Cardiac septum (tissue), 1 donor: ENCODE results near the gene BBOX1. TPM values are rescaled to one million over a fixed set of nuclear protein-coding genes. Genes with fewer than 3 reads are reported as not detected.
"Not testable (repeated sequence)": the region's sequence is repeated elsewhere in the genome, so short reads cannot be mapped to it uniquely, and the experiment has no call there.

Experiments used
- DNase-seq: peaks from one replicate; pipeline ENCODE4 v3.0.0-alpha.2; 2020; ENCODE audit warnings: low spot score
- intact Hi-C: fragments of 100-400 bp; cut with DNase I; formaldehyde crosslinking; loops from one replicate; pipeline ENCODE4 v1.14.0; 2022
- total RNA-seq: library from RNA; stranded (reverse); fragmentation: NEBNext Ultra II Directional; extraction: Animal tissue kit (Norgen Biotek cat#: 25700); gene quantifications from one replicate; pipeline ENCODE4 v1.2.1, GENCODE V29; 2021
- donor health status: DM: no; HTN: no; CAD: no.

BBOX1 gene
- total RNA-seq, 1 donor from 2014 or later = not detected

GRCh38 chr11:27075655-27076054, 35.0 kb downstream of the BBOX1 start:
- intact Hi-C loops = no loop called here
- no peak for DNase-seq

GRCh38 chr11:27076121-27076589, 35.5 kb downstream of the BBOX1 start:
- intact Hi-C loops = no loop called here

GRCh38 chr11:27081056-27081455, 40.4 kb downstream of the BBOX1 start:
- DNase-seq = no peak
- intact Hi-C loops = no loop called here

More at GRCh38 chr11:27076121-27076589, 35.5 kb downstream of the BBOX1 start:
- DNase-seq = no peak

- DNase-seq = no peak
- intact Hi-C loops = no loop called here
Observed at GRCh38 chr11:27083241-27083640, 42.6 kb downstream of the BBOX1 start.

GRCh38 chr11:27083782-27084181, 43.2 kb downstream of the BBOX1 start:
- intact Hi-C loops = no loop called here
- DNase-seq = no peak

- intact Hi-C loops = no loop called here
Observed at GRCh38 chr11:27084518-27084917, 43.9 kb downstream of the BBOX1 start.

GRCh38 chr11:27085111-27085510, 44.5 kb downstream of the BBOX1 start:
- DNase-seq = no peak
- intact Hi-C loops = no loop called here

More at GRCh38 chr11:27084518-27084917, 43.9 kb downstream of the BBOX1 start:
- no peak for DNase-seq

GRCh38 chr11:27085605-27086004, 45.0 kb downstream of the BBOX1 start:
- intact Hi-C loops = no loop called here
- DNase-seq = no peak

GRCh38 chr11:27087432-27087831, 46.8 kb downstream of the BBOX1 start:
- DNase-seq = no peak
- intact Hi-C loops = no loop called here

GRCh38 chr11:27088353-27088752, 47.7 kb downstream of the BBOX1 start:
- DNase-seq = no peak
- intact Hi-C loops = no loop called here

GRCh38 chr11:27089746-27090145, 49.1 kb downstream of the BBOX1 start:
- intact Hi-C loops = no loop called here
- DNase-seq = no peak

GRCh38 chr11:27090357-27090948, 49.8 kb downstream of the BBOX1 start:
- intact Hi-C loops, DNase-seq: not testable (repeated sequence)

GRCh38 chr11:27094120-27094519, 53.5 kb downstream of the BBOX1 start:
- no peak for DNase-seq

GRCh38 chr11:27095059-27095458, 54.4 kb downstream of the BBOX1 start:
- intact Hi-C loops = no loop called here
- DNase-seq = no peak

More at GRCh38 chr11:27094120-27094519, 53.5 kb downstream of the BBOX1 start:
- intact Hi-C loops = no loop called here

GRCh38 chr11:27095887-27096286, 55.3 kb downstream of the BBOX1 start:
- no peak for DNase-seq
- intact Hi-C loops = no loop called here

- intact Hi-C loops = no loop called here
- no peak for DNase-seq
Observed at GRCh38 chr11:27097551-27097950, 56.9 kb downstream of the BBOX1 start.

GRCh38 chr11:27100534-27100933, 59.9 kb downstream of the BBOX1 start:
- intact Hi-C loops = no loop called here
- DNase-seq = no peak

- DNase-seq = no peak
- intact Hi-C loops = no loop called here
Observed at GRCh38 chr11:27107548-27107947, 66.9 kb downstream of the BBOX1 start.

- intact Hi-C loops = no loop called here
- DNase-seq = no peak
Observed at GRCh38 chr11:27108809-27109208, 68.2 kb downstream of the BBOX1 start.

GRCh38 chr11:27111896-27112295, 71.3 kb downstream of the BBOX1 start:
- intact Hi-C loops = no loop called here
- no peak for DNase-seq

GRCh38 chr11:27112946-27113345, 72.3 kb downstream of the BBOX1 start:
- intact Hi-C loops = no loop called here
- DNase-seq = no peak
